Caco-2 (cell line): ENCODE data around the gene SYT1. TPM values are rescaled to one million over a fixed set of nuclear protein-coding genes. Genes with fewer than 3 reads are reported as not detected.

Experiments
- BruUV-seq: library from RNA; stranded (reverse); fragments of 400-500 nt; replicated peaks from 2 replicates; lab custom pipeline; 2021; lab: Mats Ljungman, UMichigan
- CTCF ChIA-PET: fragments of 300-600 bp; sonication (Branson Sonifier 250); formaldehyde crosslinking; loops from one replicate; lab custom pipeline; 2022; ENCODE audit warnings: antibody characterized with exemption; lab: Charles Lee
- POLR2A ChIA-PET: fragments of 300-600 bp; sonication (Branson Sonifier 250); formaldehyde crosslinking; loops from one replicate; lab custom pipeline; 2022; ENCODE audit warnings: antibody characterized with exemption; lab: Charles Lee
- DNase-seq, 2 experiments: peaks; one replicate each; pipeline versions ENCODE4 v3.0.0 to v3.0.0-alpha.2; 2020 to 2022
- H3K27me3 ChIP-seq: replicated peaks from 2 replicates; pipeline ENCODE4 v1.6.0; 2011; ENCODE audit warnings: low read length; ENCODE audit not compliant: control insufficient read depth, insufficient read depth
- H3K36me3 ChIP-seq: 2 replicates; pipeline ENCODE4 v1.5.1; 2011; ENCODE audit warnings: low read length; ENCODE audit not compliant: control insufficient read depth, insufficient read depth
- H3K4me1 ChIP-seq: fragments of 250-450 bp; sonication (Bioruptor Pico); 2 replicates; pipeline ENCODE4 v1.5.1; 2020; ENCODE audit warnings: mild to moderate bottlenecking
- H3K4me3 ChIP-seq: 2 replicates; pipeline ENCODE4 v1.5.1; 2011; ENCODE audit warnings: low read depth, mild to moderate bottlenecking, control low read depth, low read length
- H3K9me3 ChIP-seq: fragments of 250-450 bp; sonication (Bioruptor Pico); 2 replicates; pipeline ENCODE4 v1.5.1; 2020; ENCODE audit warnings: mild to moderate bottlenecking, moderate library complexity
- H3K27ac Mint-ChIP-seq: one replicate; pipeline ENCODE4 v1.8.0; 2022; ENCODE audit warnings: mixed read lengths; ENCODE audit not compliant: unreplicated experiment
- H3K27me3 Mint-ChIP-seq: one replicate; pipeline ENCODE4 v1.8.0; 2022; ENCODE audit warnings: mixed read lengths; ENCODE audit not compliant: insufficient read depth, unreplicated experiment
- H3K36me3 Mint-ChIP-seq: one replicate; pipeline ENCODE4 v1.8.0; 2022; ENCODE audit warnings: mild to moderate bottlenecking, mixed read lengths; ENCODE audit not compliant: insufficient read depth, unreplicated experiment
- H3K4me1 Mint-ChIP-seq: one replicate; pipeline ENCODE4 v1.8.0; 2022; ENCODE audit warnings: low read depth, mixed read lengths; ENCODE audit not compliant: unreplicated experiment
- H3K4me3 Mint-ChIP-seq: one replicate; pipeline ENCODE4 v1.8.0; 2022; ENCODE audit warnings: mild to moderate bottlenecking, moderate library complexity, mixed read lengths; ENCODE audit not compliant: unreplicated experiment
- H3K9me3 Mint-ChIP-seq: one replicate; pipeline ENCODE4 v1.8.0; 2022; ENCODE audit warnings: mixed read lengths; ENCODE audit not compliant: unreplicated experiment
- intact Hi-C: fragments of 100-400 bp; cut with micrococcal nuclease; formaldehyde crosslinking; loops from one replicate; pipeline ENCODE4 v1.10.0; 2022; ENCODE audit not compliant: unreplicated experiment
- total RNA-seq: library from RNA; stranded (reverse); gene quantifications from 2 replicates; pipeline ENCODE4 v1.2.3, GENCODE V29; 2022
- TF ChIP-seq, protein P1 (sequence below), 2 experiments: fragments of 200-600 bp in 1 of 2; IDR thresholded peaks; 1 replicate in 1 of 2; 2 replicates in 1 of 2; pipeline versions ENCODE4 v1.5.1 to v1.8.0; 2011 to 2022; ENCODE audit warnings: antibody characterized with exemption in 1 of 2, control low read depth in 1 of 2, inconsistent platforms in 1 of 2, low read depth in 1 of 2, low read length in 1 of 2, mild to moderate bottlenecking in 1 of 2, moderate library complexity in 1 of 2; ENCODE audit not compliant: insufficient read depth in 1 of 2, severe bottlenecking in 1 of 2, unreplicated experiment in 1 of 2

SYT1 gene
- total RNA-seq, 1 experiment from 2014 or later = 0.39 TPM

DNA sequence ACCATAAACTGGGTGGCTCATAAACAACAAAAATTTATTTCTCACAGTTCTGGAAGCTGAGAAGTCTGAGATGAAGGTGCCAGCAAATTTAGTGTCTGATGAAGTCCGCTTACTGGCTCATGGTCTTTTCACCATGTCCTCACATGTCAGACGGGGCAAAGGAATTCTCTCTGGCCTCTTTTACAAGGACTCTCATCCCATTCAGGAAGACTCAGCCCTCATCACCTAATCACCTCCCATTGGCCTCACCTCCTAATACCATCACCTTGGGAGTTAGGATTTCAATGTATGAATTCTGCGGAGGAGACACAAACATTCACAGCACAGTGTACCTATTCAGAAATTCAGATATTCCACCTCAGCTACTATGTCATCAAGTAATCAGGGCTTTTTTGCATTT, 468.6 kb downstream of the SYT1 start:
- POLR2A ChIA-PET = no interaction called here
- no peaks in the 10 kb centered on the region for H3K36me3 Mint-ChIP-seq
- DNase-seq = no peak
- no peaks in the 10 kb centered on the region for H3K27me3 ChIP-seq
- no peak overlapping the region for H3K4me3 ChIP-seq
- no peaks in the 10 kb centered on the region for H3K36me3 ChIP-seq
- H3K27ac Mint-ChIP-seq = no peak overlapping the region
- no peaks in the 10 kb centered on the region for H3K4me1 Mint-ChIP-seq
- TF ChIP-seq, protein P1, sequence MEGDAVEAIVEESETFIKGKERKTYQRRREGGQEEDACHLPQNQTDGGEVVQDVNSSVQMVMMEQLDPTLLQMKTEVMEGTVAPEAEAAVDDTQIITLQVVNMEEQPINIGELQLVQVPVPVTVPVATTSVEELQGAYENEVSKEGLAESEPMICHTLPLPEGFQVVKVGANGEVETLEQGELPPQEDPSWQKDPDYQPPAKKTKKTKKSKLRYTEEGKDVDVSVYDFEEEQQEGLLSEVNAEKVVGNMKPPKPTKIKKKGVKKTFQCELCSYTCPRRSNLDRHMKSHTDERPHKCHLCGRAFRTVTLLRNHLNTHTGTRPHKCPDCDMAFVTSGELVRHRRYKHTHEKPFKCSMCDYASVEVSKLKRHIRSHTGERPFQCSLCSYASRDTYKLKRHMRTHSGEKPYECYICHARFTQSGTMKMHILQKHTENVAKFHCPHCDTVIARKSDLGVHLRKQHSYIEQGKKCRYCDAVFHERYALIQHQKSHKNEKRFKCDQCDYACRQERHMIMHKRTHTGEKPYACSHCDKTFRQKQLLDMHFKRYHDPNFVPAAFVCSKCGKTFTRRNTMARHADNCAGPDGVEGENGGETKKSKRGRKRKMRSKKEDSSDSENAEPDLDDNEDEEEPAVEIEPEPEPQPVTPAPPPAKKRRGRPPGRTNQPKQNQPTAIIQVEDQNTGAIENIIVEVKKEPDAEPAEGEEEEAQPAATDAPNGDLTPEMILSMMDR (IDR thresholded peaks at IDR 0.05; ENCODE audit: insufficient read depth in 1 of 2, low read depth in 1 of 2, low read length in 1 of 2, severe bottlenecking in 1 of 2, unreplicated experiment in 1 of 2) = no peak
- CTCF ChIA-PET = no interaction called here
- no peak overlapping the region for H3K4me3 Mint-ChIP-seq
- H3K27me3 Mint-ChIP-seq = no peaks in the 10 kb centered on the region
- intact Hi-C loops = no loop called here
- H3K4me1 ChIP-seq = no peaks in the 10 kb centered on the region; the same call in 1 of the 2 replicates
- no peaks in the 10 kb centered on the region for H3K9me3 ChIP-seq
- no TSS peak for BruUV-seq
- H3K9me3 Mint-ChIP-seq = no peaks in the 10 kb centered on the region

DNA sequence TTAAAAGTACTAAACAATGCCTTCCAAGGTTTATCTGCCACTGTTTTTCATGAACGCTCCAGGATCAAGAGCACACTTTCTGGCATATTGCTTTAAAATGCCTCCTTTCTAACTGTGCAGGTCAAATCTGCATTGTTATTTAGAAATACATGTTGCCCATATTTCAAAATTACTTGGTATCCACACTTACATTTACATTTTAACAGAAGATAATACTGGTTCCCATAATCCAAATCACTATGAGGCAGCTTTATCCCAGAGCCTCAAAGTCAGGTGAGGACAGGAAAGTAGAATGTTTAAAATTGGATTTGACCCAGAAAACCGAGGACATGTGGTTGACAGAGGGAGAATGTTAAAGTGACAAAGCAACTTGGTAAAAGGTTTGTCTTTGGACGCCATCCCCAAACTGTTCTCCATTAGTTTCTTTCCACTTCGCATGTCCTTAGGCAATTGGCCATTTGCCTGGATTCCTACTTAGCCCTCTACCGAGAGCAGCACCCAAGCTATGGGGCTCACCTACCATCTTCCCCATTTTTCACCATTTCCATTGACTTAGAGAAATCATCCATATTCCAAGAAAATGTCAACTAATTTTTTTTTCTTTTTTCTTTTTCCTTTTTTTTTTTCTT, 473.2 kb downstream of the SYT1 start:
- H3K4me3 ChIP-seq = no peak overlapping the region
- intact Hi-C loops = no loop called here
- H3K27me3 Mint-ChIP-seq = no peaks in the 10 kb centered on the region
- H3K9me3 ChIP-seq = no peaks in the 10 kb centered on the region
- H3K4me1 Mint-ChIP-seq = no peaks in the 10 kb centered on the region
- no peak overlapping the region for H3K4me3 Mint-ChIP-seq
- no peaks in the 10 kb centered on the region for H3K27me3 ChIP-seq
- no TSS peak for BruUV-seq
- POLR2A ChIA-PET = no interaction called here
- H3K36me3 Mint-ChIP-seq = no peaks in the 10 kb centered on the region
- no peaks in the 10 kb centered on the region for H3K36me3 ChIP-seq
- H3K27ac Mint-ChIP-seq = no peak overlapping the region
- H3K9me3 Mint-ChIP-seq = no peaks in the 10 kb centered on the region
- CTCF ChIA-PET = no interaction called here
- DNase-seq = no peak
- no peaks in the 10 kb centered on the region; the same call in 1 of the 2 replicates for H3K4me1 ChIP-seq
- TF ChIP-seq, protein P1 (IDR thresholded peaks at IDR 0.05; ENCODE audit: insufficient read depth in 1 of 2, low read depth in 1 of 2, low read length in 1 of 2, severe bottlenecking in 1 of 2, unreplicated experiment in 1 of 2) = no peak

DNA sequence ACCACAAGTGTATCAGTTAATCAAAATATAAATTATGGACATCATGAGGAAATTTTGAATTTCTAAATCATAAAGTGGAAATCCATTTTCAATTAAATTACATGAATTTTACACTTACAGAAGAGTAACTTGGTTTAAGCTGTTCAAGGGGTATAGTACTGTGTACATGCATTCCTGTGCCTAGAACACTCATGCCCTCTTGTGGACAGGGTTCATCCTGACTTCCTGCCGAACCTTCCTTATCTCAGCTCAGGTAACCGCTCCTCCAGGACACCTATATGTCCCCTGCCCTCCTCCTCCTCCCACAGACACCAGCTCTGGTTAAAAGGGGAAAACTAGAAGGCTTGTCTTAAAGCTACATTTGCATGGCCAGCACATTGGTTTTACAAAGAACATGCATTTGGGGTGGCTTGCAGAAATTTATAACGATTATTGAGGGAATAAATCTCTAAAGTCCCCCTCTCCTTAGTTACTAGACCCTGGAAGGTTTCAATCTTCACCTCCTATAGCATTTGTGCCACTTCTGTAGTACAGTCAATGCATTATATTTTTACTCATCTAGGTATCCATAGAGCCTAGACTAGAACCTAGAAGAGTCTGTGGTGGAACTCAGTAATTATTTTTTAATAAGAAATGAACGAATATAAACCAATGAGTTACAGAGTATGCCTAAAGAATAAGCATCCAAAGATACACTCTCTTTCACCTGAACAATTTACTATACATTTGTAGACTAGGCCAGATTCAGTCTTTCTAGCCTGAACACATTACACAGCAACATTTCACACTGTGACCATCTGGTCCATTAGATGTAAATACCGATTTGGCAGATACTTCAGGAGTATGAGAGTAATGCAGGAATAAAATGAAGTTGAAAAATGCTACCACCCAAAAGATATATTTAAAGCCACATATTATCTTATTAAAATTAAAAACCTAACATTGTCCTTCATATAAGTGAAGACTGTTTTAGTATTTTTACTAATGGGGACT, 480.6 kb downstream of the SYT1 start:
- peak; percentile 70 to 71 for DNase-seq
- no TSS peak for BruUV-seq
- Histone ChIP-seq H3K36me3 (no peaks in the 10 kb centered on the region), H3K9me3 (no peaks in the 10 kb centered on the region), H3K4me1 (peaks cover 8% of the 10 kb centered on the region; the same call in 1 of the 2 replicates), H3K27me3 (no peaks in the 10 kb centered on the region), H3K4me3 (no peak overlapping the region)
- H3K4me3 Mint-ChIP-seq = no peak overlapping the region
- no peaks in the 10 kb centered on the region for H3K4me1 Mint-ChIP-seq
- H3K27ac Mint-ChIP-seq = no peak overlapping the region
- H3K27me3 Mint-ChIP-seq = peaks cover 2% of the 10 kb centered on the region
- ChIA-PET POLR2A (no interaction called here), CTCF (interaction anchor here (0.6 to 1.1 kb wide), 6 partner anchors 14 to 138 kb away, joined by 3 to 4 read pairs (median 4); no protein-coding TSS in a partner anchor)
- peaks cover 11% of the 10 kb centered on the region for H3K9me3 Mint-ChIP-seq
- intact Hi-C loops = loop anchor here (1.0 to 10.0 kb wide), 8 partner anchors 18 to 870 kb away; no protein-coding TSS in a partner anchor
- no peaks in the 10 kb centered on the region for H3K36me3 Mint-ChIP-seq
- TF ChIP-seq, protein P1 (IDR thresholded peaks at IDR 0.05; ENCODE audit: insufficient read depth in 1 of 2, low read depth in 1 of 2, low read length in 1 of 2, severe bottlenecking in 1 of 2, unreplicated experiment in 1 of 2) = peak; percentile 78 to 90
